HepG2 (cell line): ENCODE measurements around the gene NELL2. TPM values are rescaled to one million over a fixed set of nuclear protein-coding genes. Genes with fewer than 3 reads are reported as not detected.

Experiments used
- ATAC-seq: fragments of 200-7000 bp; cut with Tn5 transposase; 3 replicates; pipeline ENCODE4 v1.9.1; 2020; ENCODE audit warnings: mild to moderate bottlenecking, moderate library complexity
- BruUV-seq: library from RNA; stranded (reverse); fragments of 400-500 nt; replicated peaks from 2 replicates; lab custom pipeline; 2021; lab: Mats Ljungman, UMichigan
- CTCF ChIA-PET: fragments of 300-600 bp; formaldehyde crosslinking; extraction: SDS; loops from one replicate; lab custom pipeline; 2021; ENCODE audit warnings: low total read pairs, inconsistent platforms, low intra/inter-chr PET ratio; lab: Yijun Ruan, JAX
- POLR2A ChIA-PET: fragments of 350-600 bp; sonication (Branson Sonifier 250); formaldehyde crosslinking; loops from one replicate; lab custom pipeline; 2020; ENCODE audit warnings: antibody characterized with exemption, inconsistent platforms; lab: Yijun Ruan, JAX
- DNase-seq: peaks from one replicate; pipeline ENCODE4 v3.0.0-alpha.2; 2015; ENCODE audit warnings: low spot score
- FAIRE-seq: peaks from 3 replicates; lab custom pipeline; 2011; peaks lifted over from hg19 to GRCh38; lab: Jason Lieb, UNC
- H2AFZ ChIP-seq: one replicate; pipeline ENCODE4 v1.6.1; 2011; ENCODE audit warnings: low read length, inconsistent platforms
- H3K27ac ChIP-seq: fragments of 300-600 bp; 3 replicates; pipeline ENCODE4 v1.8.0; 2011; ENCODE audit warnings: mixed run types, mild to moderate bottlenecking, mixed read lengths, low read length, inconsistent platforms; ENCODE audit not compliant: insufficient read depth; ENCODE audit errors: extremely low read length
- H3K27me3 ChIP-seq, 2 experiments: fragments of 200-600 bp in 1 of 2; 2 replicates in 1 of 2; 3 replicates in 1 of 2; pipeline versions ENCODE4 v1.6.0 to v1.8.0; 2011; ENCODE audit warnings: low read length in 2 of 2, mild to moderate bottlenecking in 2 of 2, moderate library complexity in 2 of 2, inconsistent platforms in 1 of 2; ENCODE audit not compliant: insufficient read depth in 2 of 2, control insufficient read depth in 1 of 2
- H3K36me3 ChIP-seq, 2 experiments: fragments of 200-600 bp in 1 of 2; replicated peaks in 1 of 2; 2 replicates in 1 of 2; 3 replicates in 1 of 2; pipeline versions ENCODE4 v1.5.1 to v1.8.0; 2011; ENCODE audit warnings: low read length in 2 of 2, inconsistent platforms in 1 of 2; ENCODE audit not compliant: insufficient read depth in 2 of 2, control insufficient read depth in 1 of 2
- H3K4me1 ChIP-seq: 2 replicates; pipeline ENCODE4 v1.5.1; 2012; ENCODE audit warnings: low read length, inconsistent platforms; ENCODE audit not compliant: insufficient read depth
- H3K4me2 ChIP-seq: 2 replicates; pipeline ENCODE4 v1.6.0; 2011; ENCODE audit warnings: low read depth, low read length, inconsistent platforms
- H3K4me3 ChIP-seq, 3 experiments: fragments of 200-600 bp in 1 of 3; sonication (generic), shearing (Covaris generic) in 1 of 3; replicated peaks in 1 of 3; 2 replicates each; pipeline ENCODE4 v1.5.1; 2011 to 2016; ENCODE audit warnings: low read length in 3 of 3, inconsistent platforms in 2 of 3, low read depth in 2 of 3, mild to moderate bottlenecking in 2 of 3, control low read depth in 1 of 3, mixed read lengths in 1 of 3; ENCODE audit not compliant: insufficient read depth in 1 of 3
- H3K79me2 ChIP-seq: one replicate; pipeline ENCODE4 v1.6.1; 2011; ENCODE audit warnings: low read length, inconsistent platforms; ENCODE audit not compliant: insufficient read depth
- H3K9ac ChIP-seq: 2 replicates; pipeline ENCODE4 v1.6.0; 2011; ENCODE audit warnings: mild to moderate bottlenecking, low read depth, low read length, inconsistent platforms; ENCODE audit not compliant: insufficient read depth
- H3K9me3 ChIP-seq: 2 replicates; pipeline ENCODE4 v1.5.1; 2012; ENCODE audit warnings: mild to moderate bottlenecking, low read length
- H4K20me1 ChIP-seq: 2 replicates; pipeline ENCODE4 v1.6.0; 2011; ENCODE audit warnings: inconsistent platforms, mild to moderate bottlenecking, low read length, moderate library complexity; ENCODE audit not compliant: insufficient read depth
- EEA1 ChIP-seq: sonication (generic); formaldehyde crosslinking; IDR thresholded peaks from 2 replicates; pipeline ENCODE4 v1.5.1; 2020; ENCODE audit warnings: mild to moderate bottlenecking, missing genetic modification reagents, borderline replicate concordance
- HDAC1 ChIP-seq: sonication (generic); formaldehyde crosslinking; IDR thresholded peaks from 2 replicates; pipeline ENCODE4 v1.5.1; 2020; ENCODE audit warnings: mild to moderate bottlenecking, missing genetic modification reagents
- HOXA9 ChIP-seq: sonication (generic); formaldehyde crosslinking; IDR thresholded peaks from 2 replicates; pipeline ENCODE4 v1.8.1; 2022; ENCODE audit warnings: missing genetic modification reagents, mild to moderate bottlenecking, moderate library complexity, borderline replicate concordance
- KMT2B ChIP-seq: IDR thresholded peaks from 2 replicates; pipeline ENCODE4 v1.6.1; 2016; ENCODE audit warnings: missing genetic modification reagents, missing compliant biosample characterization
- NR2F1 ChIP-seq, 2 experiments: fragments of 450-650 bp in 1 of 2; formaldehyde crosslinking in 1 of 2; IDR thresholded peaks; 2 replicates each; pipeline versions ENCODE4 v1.5.0 to v1.6.1; 2016 to 2020; ENCODE audit warnings: mild to moderate bottlenecking in 1 of 2, missing compliant biosample characterization in 1 of 2, missing genetic modification reagents in 1 of 2, moderate library complexity in 1 of 2
- TMF1 ChIP-seq: sonication (generic); formaldehyde crosslinking; IDR thresholded peaks from 2 replicates; pipeline ENCODE4 v1.8.1; 2022; ENCODE audit warnings: low read depth, missing genetic modification reagents
- ZFX ChIP-seq: sonication (generic); formaldehyde crosslinking; IDR thresholded peaks from 2 replicates; pipeline ENCODE4 v1.4.0; 2020; ENCODE audit warnings: mild to moderate bottlenecking, low read depth, missing genetic modification reagents, moderate library complexity
- ZNF234 ChIP-seq: sonication (generic); formaldehyde crosslinking; conservative IDR thresholded peaks from 2 replicates; pipeline ENCODE4 v1.5.1; 2020; ENCODE audit warnings: mild to moderate bottlenecking, missing genetic modification reagents
- ZNF34 ChIP-seq: sonication (generic); formaldehyde crosslinking; IDR thresholded peaks from 2 replicates; pipeline ENCODE4 v1.4.0; 2020; ENCODE audit warnings: mild to moderate bottlenecking, missing genetic modification reagents, borderline replicate concordance
- ZNF367 ChIP-seq: sonication (generic); formaldehyde crosslinking; IDR thresholded peaks from 2 replicates; pipeline ENCODE4 v1.4.0; 2020; ENCODE audit warnings: missing genetic modification reagents, borderline replicate concordance
- ZNF619 ChIP-seq: sonication (generic); formaldehyde crosslinking; IDR thresholded peaks from 2 replicates; pipeline ENCODE4 v1.4.0; 2020; ENCODE audit warnings: mild to moderate bottlenecking, missing genetic modification reagents
- WGBS: methylation state at CpG from one replicate; pipeline ENCODE4 v1.1.6; 2017; ENCODE audit warnings: low lambda C conversion rate; 5-methylcytosine and 5-hydroxymethylcytosine counted together
- in situ Hi-C: cut with HindIII; loops from 2 replicates; pipeline ENCODE4 v1.10.0; 2017; ENCODE audit warnings: low pct_unique_long_range_greater_than_20kb; ENCODE audit not compliant: extremely low pct_ligation_motif_present
- intact Hi-C: fragments of 100-400 bp; cut with micrococcal nuclease; formaldehyde crosslinking; loops from one replicate; pipeline ENCODE4 v1.10.0; 2022; ENCODE audit not compliant: unreplicated experiment
- polyA plus RNA-seq, 8 experiments: library from polyadenylated mRNA; depleted of rRNA in 3 of 8; stranded (reverse) in 7 of 8; unstranded in 1 of 8; fragments of >200 nt; fragmentation: Illumina TruSeq in 4 of 8; extraction: Trizol in 4 of 8; gene quantifications; 2 replicates each; pipeline versions ENCODE4 v1.2.1 to v1.2.3, GENCODE V29; 2011 to 2016; ENCODE audit warnings: low read depth in 4 of 8, missing spikeins in 1 of 8, mixed read lengths in 1 of 8; ENCODE audit not compliant: insufficient read depth in 1 of 8
- total RNA-seq, 5 experiments: library from RNA; depleted of rRNA; stranded (reverse); fragments of >200 nt; fragmentation: Illumina TruSeq; extraction: Trizol; gene quantifications; 2 replicates each; pipeline ENCODE4 v1.2.3, GENCODE V29; 2016; ENCODE audit warnings: low read depth in 1 of 5
- TF ChIP-seq, protein P1 (sequence below), 2 experiments: sonication (generic) in 1 of 2; formaldehyde crosslinking in 1 of 2; IDR thresholded peaks; 2 replicates each; pipeline versions ENCODE4 v1.4.0 to v1.6.1; 2018 to 2020; ENCODE audit warnings: missing genetic modification reagents in 2 of 2, borderline replicate concordance in 1 of 2, low read depth in 1 of 2, mild to moderate bottlenecking in 1 of 2, missing biosample characterization in 1 of 2
- TF ChIP-seq, protein P2 (sequence below): sonication (generic); formaldehyde crosslinking; IDR thresholded peaks from 2 replicates; pipeline ENCODE4 v1.8.1; 2022; ENCODE audit warnings: low read depth, mild to moderate bottlenecking, missing genetic modification reagents
- TF ChIP-seq, protein P3 (sequence below): sonication (generic); formaldehyde crosslinking; IDR thresholded peaks from 2 replicates; pipeline ENCODE4 v1.4.0; 2020; ENCODE audit warnings: missing genetic modification reagents
- TF ChIP-seq, protein P4 (sequence below): sonication (generic); formaldehyde crosslinking; IDR thresholded peaks from 2 replicates; pipeline ENCODE4 v1.8.1; 2023; ENCODE audit warnings: mild to moderate bottlenecking, moderate library complexity, missing genetic modification reagents

Gene NELL2
- total and polyA plus RNA-seq, 2 of the 13 experiments (the other 11 are each of a cell fraction or from before 2014, with no cell fraction given) = 0.11 TPM; not detected in 1

DNA sequence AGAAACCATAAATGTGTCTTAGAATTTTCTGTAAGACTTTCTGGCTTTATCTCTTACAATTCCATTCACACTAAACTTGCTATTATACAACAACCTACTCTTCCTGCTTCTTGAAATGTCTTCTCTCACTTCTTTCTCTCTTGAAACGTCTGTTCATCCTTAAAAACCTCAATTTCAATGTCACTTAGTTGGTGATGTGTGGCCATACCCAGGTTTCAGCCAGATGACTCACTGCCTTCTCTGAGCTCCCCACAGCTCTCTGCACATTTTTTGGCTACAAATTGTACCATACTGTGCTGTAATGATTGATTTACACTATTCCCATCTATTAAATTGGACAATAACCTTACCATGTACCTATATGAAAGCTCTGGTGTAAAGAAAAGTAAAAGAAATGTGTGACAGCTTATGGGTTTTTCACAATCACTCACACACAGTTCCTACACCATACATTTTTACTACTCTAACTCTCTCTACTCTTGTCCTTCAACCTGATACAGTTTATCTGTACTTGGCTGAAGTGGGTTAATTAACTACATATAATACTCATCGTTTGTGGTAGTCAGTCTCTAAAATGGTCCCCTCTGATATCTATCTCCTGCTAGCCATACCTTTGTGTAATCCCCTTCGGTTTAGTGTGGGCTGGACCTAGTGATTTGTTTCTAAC, 222.1 kb downstream of the NELL2 start (continued):
- TF ChIP-seq, protein P1, sequence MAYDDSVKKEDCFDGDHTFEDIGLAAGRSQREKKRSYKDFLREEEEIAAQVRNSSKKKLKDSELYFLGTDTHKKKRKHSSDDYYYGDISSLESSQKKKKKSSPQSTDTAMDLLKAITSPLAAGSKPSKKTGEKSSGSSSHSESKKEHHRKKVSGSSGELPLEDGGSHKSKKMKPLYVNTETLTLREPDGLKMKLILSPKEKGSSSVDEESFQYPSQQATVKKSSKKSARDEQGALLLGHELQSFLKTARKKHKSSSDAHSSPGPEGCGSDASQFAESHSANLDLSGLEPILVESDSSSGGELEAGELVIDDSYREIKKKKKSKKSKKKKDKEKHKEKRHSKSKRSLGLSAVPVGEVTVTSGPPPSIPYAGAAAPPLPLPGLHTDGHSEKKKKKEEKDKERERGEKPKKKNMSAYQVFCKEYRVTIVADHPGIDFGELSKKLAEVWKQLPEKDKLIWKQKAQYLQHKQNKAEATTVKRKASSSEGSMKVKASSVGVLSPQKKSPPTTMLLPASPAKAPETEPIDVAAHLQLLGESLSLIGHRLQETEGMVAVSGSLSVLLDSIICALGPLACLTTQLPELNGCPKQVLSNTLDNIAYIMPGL (CRISPR knock-in tag; IDR thresholded peaks at IDR 0.05; ENCODE audit: borderline replicate concordance in 1 of 2, low read depth in 1 of 2) = no peak
- TF ChIP-seq, protein P2, sequence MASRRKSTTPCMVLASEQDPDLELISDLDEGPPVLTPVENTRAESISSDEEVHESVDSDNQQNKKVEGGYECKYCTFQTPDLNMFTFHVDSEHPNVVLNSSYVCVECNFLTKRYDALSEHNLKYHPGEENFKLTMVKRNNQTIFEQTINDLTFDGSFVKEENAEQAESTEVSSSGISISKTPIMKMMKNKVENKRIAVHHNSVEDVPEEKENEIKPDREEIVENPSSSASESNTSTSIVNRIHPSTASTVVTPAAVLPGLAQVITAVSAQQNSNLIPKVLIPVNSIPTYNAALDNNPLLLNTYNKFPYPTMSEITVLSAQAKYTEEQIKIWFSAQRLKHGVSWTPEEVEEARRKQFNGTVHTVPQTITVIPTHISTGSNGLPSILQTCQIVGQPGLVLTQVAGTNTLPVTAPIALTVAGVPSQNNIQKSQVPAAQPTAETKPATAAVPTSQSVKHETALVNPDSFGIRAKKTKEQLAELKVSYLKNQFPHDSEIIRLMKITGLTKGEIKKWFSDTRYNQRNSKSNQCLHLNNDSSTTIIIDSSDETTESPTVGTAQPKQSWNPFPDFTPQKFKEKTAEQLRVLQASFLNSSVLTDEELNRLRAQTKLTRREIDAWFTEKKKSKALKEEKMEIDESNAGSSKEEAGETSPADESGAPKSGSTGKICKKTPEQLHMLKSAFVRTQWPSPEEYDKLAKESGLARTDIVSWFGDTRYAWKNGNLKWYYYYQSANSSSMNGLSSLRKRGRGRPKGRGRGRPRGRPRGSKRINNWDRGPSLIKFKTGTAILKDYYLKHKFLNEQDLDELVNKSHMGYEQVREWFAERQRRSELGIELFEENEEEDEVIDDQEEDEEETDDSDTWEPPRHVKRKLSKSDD (CRISPR knock-in tag) = no peak
- TF ChIP-seq, all 625 proteins: peak for 0

DNA sequence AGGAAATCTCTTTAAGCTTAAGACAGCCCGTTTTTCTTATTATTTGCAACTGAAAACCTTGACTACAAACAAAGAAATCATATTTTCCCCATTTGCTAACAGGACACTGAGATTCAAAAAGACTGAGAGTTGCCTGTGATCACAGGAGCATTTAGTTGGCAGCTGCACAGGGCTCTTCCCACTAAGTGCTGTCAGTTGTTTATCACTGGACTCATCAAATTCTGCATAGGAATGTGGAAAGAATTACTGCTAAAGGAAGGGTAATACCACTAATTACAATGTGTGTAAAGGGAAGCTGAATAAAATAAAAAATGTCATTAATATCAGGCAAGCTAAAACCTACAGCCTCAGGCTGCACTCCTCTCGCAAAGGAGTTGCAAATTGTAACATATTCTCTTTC, 226.4 kb downstream of the NELL2 start:
- BruUV-seq = no TSS peak
- POLR2A ChIA-PET = no interaction called here
- intact Hi-C loops = no loop called here
- no peak overlapping the region for H2AFZ ChIP-seq
- CTCF ChIA-PET = no interaction called here
- H4K20me1 ChIP-seq = no peaks in the 10 kb centered on the region
- no peak for FAIRE-seq
- no peak overlapping the region for H3K4me2 ChIP-seq
- no peaks in the 10 kb centered on the region for H3K36me3 ChIP-seq
- DNase-seq = no peak
- no peaks in the 10 kb centered on the region for H3K9me3 ChIP-seq
- H3K27me3 ChIP-seq = no peaks in the 10 kb centered on the region
- H3K79me2 ChIP-seq = no peaks in the 10 kb centered on the region
- in situ Hi-C loops = no loop called here
- H3K4me3 ChIP-seq = no peak overlapping the region
- WGBS = 21% methylated on average over 2 of the region's 2 CpGs
- H3K4me1 ChIP-seq = no peaks in the 10 kb centered on the region
- H3K9ac ChIP-seq = no peak overlapping the region
- no peak overlapping the region for H3K27ac ChIP-seq
- ATAC-seq = no peak
- no peak for TF ChIP-seq EEA1 (CRISPR knock-in tag)
- TF ChIP-seq ZNF234 (CRISPR knock-in tag) = no peak
- TF ChIP-seq ZNF619 (CRISPR knock-in tag) = no peak
- TF ChIP-seq ZNF367 = no peak
- TF ChIP-seq, protein P3, sequence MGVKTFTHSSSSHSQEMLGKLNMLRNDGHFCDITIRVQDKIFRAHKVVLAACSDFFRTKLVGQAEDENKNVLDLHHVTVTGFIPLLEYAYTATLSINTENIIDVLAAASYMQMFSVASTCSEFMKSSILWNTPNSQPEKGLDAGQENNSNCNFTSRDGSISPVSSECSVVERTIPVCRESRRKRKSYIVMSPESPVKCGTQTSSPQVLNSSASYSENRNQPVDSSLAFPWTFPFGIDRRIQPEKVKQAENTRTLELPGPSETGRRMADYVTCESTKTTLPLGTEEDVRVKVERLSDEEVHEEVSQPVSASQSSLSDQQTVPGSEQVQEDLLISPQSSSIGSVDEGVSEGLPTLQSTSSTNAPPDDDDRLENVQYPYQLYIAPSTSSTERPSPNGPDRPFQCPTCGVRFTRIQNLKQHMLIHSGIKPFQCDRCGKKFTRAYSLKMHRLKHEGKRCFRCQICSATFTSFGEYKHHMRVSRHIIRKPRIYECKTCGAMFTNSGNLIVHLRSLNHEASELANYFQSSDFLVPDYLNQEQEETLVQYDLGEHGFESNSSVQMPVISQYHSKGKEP (CRISPR knock-in tag) = no peak
- no peak for TF ChIP-seq KMT2B (CRISPR knock-in tag)
- TF ChIP-seq HOXA9 (CRISPR knock-in tag) = no peak
- no peak for TF ChIP-seq TMF1 (CRISPR knock-in tag)
- no peak for TF ChIP-seq ZFX (CRISPR knock-in tag)
- TF ChIP-seq, protein P4, sequence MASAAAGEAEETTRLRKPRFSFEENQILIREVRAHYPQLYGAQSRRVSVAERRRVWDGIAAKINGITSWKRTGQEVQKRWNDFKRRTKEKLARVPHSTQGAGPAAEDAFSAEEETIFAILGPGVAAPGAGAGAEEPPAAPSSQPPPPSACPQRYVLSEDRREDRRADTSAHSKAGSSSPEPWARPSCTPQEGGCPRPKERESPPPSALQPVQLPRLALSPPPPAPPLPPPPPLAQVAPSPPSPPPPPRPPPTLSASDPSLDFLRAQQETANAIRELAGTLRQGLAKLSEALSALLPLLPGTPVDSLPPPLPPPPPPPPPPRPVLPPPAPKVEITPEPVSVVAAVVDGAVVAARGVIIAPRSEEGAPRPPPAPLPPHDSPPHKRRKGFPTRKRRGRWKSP (CRISPR knock-in tag) = no peak
- TF ChIP-seq ZNF34 (CRISPR knock-in tag) = no peak
- no peak for TF ChIP-seq HDAC1
- no peak for TF ChIP-seq NR2F1 (CRISPR knock-in tag; IDR thresholded peaks at IDR 0.05)
